Measurements from ENCODE around the gene ZNF580. TPM values are rescaled to one million over a fixed set of nuclear protein-coding genes. Genes with fewer than 3 reads are reported as not detected.

The ZNF580 gene
- total and polyA plus RNA-seq, 10 of the 15 experiments (the other 5 are each of a cell fraction or from before 2014, with no cell fraction given) = 2.3 to 31.8 (median 10.0) TPM

DNA sequence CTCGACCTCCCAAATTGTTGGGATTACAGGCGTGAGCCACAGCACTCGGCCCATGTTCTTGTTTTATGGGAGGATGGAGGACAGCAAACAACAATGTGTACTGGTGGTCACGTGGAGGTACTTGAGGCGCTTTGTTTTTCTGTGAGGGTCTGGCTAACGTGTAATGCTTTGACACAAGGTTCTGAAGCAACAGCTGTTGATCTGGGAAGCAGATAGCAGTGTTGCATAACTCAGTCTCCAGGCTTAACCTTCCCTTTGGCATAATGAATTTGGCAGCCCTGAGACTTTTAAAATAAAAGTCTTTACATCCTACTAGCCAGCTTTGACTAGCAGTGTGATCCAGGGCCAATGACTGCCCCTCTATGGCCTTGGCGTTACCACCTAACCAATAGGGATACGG is 6.9 kb upstream of the ZNF580 start (continued):
- TF ChIP-seq CHD1 (IDR thresholded peaks at IDR 0.05; ENCODE audit: low read depth, low read length) (no peak), NBN (IDR thresholded peaks at IDR 0.05) (no peak), ZZZ3 (IDR thresholded peaks at IDR 0.05; ENCODE audit: control insufficient read depth, insufficient read length, low read depth) (no peak), NFXL1 (IDR thresholded peaks at IDR 0.05; ENCODE audit: borderline replicate concordance) (no peak), FOS (IDR thresholded peaks at IDR 0.05; ENCODE audit: borderline replicate concordance, extremely low read depth, insufficient read length) (no peak)
- TF ChIP-seq, protein P1, sequence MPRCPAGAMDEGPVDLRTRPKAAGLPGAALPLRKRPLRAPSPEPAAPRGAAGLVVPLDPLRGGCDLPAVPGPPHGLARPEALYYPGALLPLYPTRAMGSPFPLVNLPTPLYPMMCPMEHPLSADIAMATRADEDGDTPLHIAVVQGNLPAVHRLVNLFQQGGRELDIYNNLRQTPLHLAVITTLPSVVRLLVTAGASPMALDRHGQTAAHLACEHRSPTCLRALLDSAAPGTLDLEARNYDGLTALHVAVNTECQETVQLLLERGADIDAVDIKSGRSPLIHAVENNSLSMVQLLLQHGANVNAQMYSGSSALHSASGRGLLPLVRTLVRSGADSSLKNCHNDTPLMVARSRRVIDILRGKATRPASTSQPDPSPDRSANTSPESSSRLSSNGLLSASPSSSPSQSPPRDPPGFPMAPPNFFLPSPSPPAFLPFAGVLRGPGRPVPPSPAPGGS (IDR thresholded peaks at IDR 0.05; ENCODE audit: borderline replicate concordance, insufficient read depth, low read depth, low read length, poor library complexity, severe bottlenecking) = no peak

DNA sequence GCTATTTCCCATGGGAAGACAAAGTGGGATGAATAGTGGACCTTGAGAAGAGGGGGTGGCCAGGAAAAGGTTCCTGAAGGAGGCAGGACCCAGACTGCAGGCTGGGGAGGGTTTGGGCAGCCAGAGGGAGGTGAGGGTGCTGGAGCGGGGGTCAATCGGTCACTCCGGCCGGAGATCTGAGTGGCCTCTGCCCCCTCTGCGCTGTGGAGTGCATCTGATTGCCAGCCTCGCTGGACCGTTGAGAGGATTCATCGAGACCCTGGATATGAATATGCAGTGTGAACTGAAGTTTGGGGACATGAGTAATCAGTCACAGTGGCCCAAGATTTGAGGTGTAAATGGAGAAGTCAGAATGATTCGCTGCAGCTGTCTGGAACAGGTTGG is 5.5 kb upstream of the ZNF580 start:
- Histone ChIP-seq H3K4me3 (peak overlapping the region; percentile 92), H3K9ac (ENCODE audit: control insufficient read depth, insufficient read depth, low read length) (peak overlapping the region; percentile 100), H3K27ac (ENCODE audit: control insufficient read depth, insufficient read depth) (peak overlapping the region; percentile 99), H3K79me2 (ENCODE audit: control insufficient read depth, insufficient read depth, low read length) (peaks cover 43% of the 10 kb centered on the region), H2AFZ (ENCODE audit: control insufficient read depth, low read depth, low read length) (no peak overlapping the region; the same call in 1 of the 2 replicates), H3K4me2 (ENCODE audit: control insufficient read depth, insufficient read depth) (peak overlapping the region; percentile 91), H3K4me1 (ENCODE audit: control insufficient read depth, insufficient read depth, low read length) (peaks cover 36% of the 10 kb centered on the region), H3K9me3 (replicated peaks; ENCODE audit: control insufficient read depth, insufficient read depth, low read length) (no peaks in the 10 kb centered on the region), H4K20me1 (ENCODE audit: control insufficient read depth, insufficient read depth) (no peaks in the 10 kb centered on the region), H3K36me3 (ENCODE audit: control insufficient read depth in 2 of 2, insufficient read depth in 2 of 2, low read length in 1 of 2) (no peaks in the 10 kb centered on the region), H3K27me3 (replicated peaks in 1 of 2; ENCODE audit: control insufficient read depth in 2 of 2, insufficient read depth in 2 of 2, low read length in 1 of 2) (no peaks in the 10 kb centered on the region)
- intact Hi-C loops (cut with micrococcal nuclease; ENCODE audit: unreplicated experiment) = loop anchor here (10.0 kb wide), 1 partner anchor 439 kb away; no protein-coding TSS in a partner anchor
- ChIA-PET POLR2A (interaction anchor here (0.6 to 4.5 kb wide), 3 partner anchors 8 to 19 kb away, joined by 3 to 28 read pairs (median 12); partner anchors contain the start of genes CCDC106 and U2AF2), CTCF (interaction anchor here (0.7 to 7.7 kb wide), 5 partner anchors 12 to 131 kb away, joined by 3 to 65 read pairs (median 16); partner anchors contain the start of genes CCDC106 and ZNF865), SMC1A (ENCODE audit: uncharacterized antibody, unreplicated experiment) (interaction anchor here (2.3 to 3.5 kb wide), 4 partner anchors 12 to 19 kb away, joined by 10 to 28 read pairs (median 18); partner anchors contain the start of genes CCDC106 and U2AF2), RAD21 (ENCODE audit: unreplicated experiment) (interaction anchor here (4.6 to 4.9 kb wide), 2 partner anchors 13 to 19 kb away, joined by 34 to 36 read pairs; partner anchors contain the start of genes CCDC106 and U2AF2)
- DNase-seq (ENCODE audit: low read depth, low spot score) (no peak), ATAC-seq (no peak), FAIRE-seq (no peak)
- BruUV-seq (replicated peaks) = no TSS peak
- 1% methylated on average over 9 of the region's 9 CpGs for WGBS (ENCODE audit: insufficient coverage, insufficient replicate concordance, low lambda C conversion rate, missing lambda C conversion rate)
- in situ Hi-C loops (cut with MboI) = no loop called here
- TF ChIP-seq POU2F2 (IDR thresholded peaks at IDR 0.05; ENCODE audit: borderline replicate concordance, low read depth, low read length) (peak; percentile 9; the same call in 1 of the 3 replicates), JUNB (IDR thresholded peaks at IDR 0.05) (no peak), SRF (IDR thresholded peaks at IDR 0.05; ENCODE audit: low read depth in 2 of 2, low read length in 2 of 2) (no peak), HCFC1 (IDR thresholded peaks at IDR 0.05; ENCODE audit: low read length) (no peak), POLR2AphosphoS2 (IDR thresholded peaks at IDR 0.05; ENCODE audit: low read depth, low read length) (no peak), RCOR1 (conservative IDR thresholded peaks at IDR 0.05; ENCODE audit: low read depth, low read length) (no peak)
- TF ChIP-seq, protein P2, sequence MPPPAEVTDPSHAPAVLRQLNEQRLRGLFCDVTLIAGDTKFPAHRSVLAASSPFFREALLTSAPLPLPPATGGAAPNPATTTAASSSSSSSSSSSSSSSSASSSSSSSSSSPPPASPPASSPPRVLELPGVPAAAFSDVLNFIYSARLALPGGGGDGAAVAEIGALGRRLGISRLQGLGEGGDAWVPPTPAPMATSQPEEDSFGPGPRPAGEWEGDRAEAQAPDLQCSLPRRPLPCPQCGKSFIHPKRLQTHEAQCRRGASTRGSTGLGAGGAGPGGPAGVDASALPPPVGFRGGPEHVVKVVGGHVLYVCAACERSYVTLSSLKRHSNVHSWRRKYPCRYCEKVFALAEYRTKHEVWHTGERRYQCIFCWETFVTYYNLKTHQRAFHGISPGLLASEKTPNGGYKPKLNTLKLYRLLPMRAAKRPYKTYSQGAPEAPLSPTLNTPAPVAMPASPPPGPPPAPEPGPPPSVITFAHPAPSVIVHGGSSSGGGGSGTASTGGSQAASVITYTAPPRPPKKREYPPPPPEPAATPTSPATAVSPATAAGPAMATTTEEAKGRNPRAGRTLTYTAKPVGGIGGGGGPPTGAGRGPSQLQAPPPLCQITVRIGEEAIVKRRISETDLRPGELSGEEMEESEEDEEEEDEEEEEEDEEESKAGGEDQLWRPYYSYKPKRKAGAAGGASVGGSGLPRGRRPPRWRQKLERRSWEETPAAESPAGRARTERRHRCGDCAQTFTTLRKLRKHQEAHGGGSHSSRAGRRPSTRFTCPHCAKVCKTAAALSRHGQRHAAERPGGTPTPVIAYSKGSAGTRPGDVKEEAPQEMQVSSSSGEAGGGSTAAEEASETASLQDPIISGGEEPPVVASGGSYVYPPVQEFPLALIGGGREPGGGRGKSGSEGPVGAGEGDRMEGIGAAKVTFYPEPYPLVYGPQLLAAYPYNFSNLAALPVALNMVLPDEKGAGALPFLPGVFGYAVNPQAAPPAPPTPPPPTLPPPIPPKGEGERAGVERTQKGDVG (CRISPR knock-in tag; IDR thresholded peaks at IDR 0.05) = 0 out of 2 replicates have a peak, but pooled peaks have one; percentile 26
